LNCaP clone FGC (cell line): ENCODE data around the gene TPRG1L.

Source experiments
- DNase-seq: peaks from one replicate; pipeline ENCODE4 v3.0.0-alpha.2; 2011; ENCODE audit warnings: low read depth
- H3K4me3 ChIP-seq: 2 replicates; pipeline ENCODE4 v1.5.1; 2011; ENCODE audit warnings: mild to moderate bottlenecking, low read depth, low read length, control low read depth
- CTCF ChIP-seq: IDR thresholded peaks from 2 replicates; pipeline ENCODE4 v1.5.1; 2012; ENCODE audit warnings: mild to moderate bottlenecking; ENCODE audit not compliant: control insufficient read depth, insufficient read depth; ENCODE audit errors: extremely low read depth

The TPRG1L gene

DNA sequence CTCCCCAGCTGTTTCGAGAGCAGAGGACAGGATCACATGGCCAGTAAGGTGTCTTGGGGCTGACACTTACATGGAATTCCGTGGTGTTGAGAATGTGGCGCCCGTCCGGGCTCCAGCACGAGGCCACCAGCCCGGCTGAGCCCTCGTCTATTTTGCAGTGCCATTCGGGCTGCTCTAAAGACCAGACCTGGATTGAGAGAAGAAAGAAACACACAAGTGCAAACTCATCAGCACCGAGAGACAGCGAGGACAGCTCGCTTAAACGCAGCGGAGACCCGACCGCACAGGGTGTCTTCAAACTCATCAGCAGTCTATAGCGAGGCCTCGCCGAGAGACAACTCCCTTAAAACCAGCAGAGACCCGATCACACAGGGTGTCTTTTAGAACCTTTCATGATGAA, 21.8 kb downstream of the TPRG1L start:
- H3K4me3 ChIP-seq = no peak overlapping the region
- no peak for TF ChIP-seq CTCF
- no peak for DNase-seq

DNA sequence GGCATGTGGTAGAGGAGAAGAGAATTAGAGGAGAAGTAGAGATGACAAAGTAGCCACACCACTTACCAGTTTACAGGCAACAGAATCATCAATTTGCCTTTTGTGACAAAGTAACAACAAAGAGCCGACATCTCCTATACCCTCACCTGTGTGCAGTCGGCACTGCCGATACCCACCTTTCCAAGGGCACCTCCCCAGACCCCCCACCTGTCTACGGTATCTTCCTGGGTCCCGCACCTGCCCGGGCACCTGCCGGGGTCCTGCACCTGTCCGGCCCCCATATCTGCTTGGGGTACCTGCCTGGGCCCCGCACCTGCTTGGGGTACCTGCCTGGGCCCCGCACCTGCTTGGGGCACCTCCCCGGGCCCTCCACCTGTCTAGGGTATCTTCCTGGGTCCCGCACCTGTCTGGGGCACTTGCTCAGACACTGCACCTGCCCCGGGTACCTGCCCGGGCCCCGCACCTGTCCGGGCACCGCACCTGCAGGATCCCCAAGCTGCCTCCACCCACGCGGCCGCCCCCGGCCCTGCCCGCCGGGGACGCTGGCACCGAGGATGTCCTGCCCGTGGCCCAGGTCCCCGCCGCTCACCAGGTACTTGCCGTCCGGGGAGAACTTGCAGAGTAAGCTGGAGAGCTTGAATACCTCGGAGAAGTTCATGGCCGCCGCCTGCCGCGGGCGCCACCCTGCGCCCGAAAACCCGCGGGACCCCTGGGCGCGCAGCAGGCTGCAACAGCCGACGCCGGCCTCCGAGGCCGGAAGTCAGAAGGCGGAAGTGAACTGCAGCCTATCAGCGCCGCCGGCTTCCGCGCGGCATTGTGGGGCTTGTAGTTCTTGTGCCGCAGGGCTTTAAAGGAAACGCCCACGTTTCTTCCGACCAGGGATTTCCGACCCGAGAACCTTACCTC, 24.8 kb downstream of the TPRG1L start, which contains the start of gene WRAP73:
TSS of gene WRAP73 (minus strand) at position 762 of the 906 bp plus-strand sequence. CDS start at position 658, 104 bp downstream.
- DNase-seq = peak; percentile 64
- TF ChIP-seq CTCF = peak; percentile 26; the same call in 1 of the 2 replicates
- H3K4me3 ChIP-seq = peak within 1 kb of the TSS; percentile 78

GRCh38 chr1:3650248-3651025, 25.6 kb downstream of the TPRG1L start:
- no peak for DNase-seq
- no peak for TF ChIP-seq CTCF
- peak overlapping the region; percentile 78 for H3K4me3 ChIP-seq

DNA sequence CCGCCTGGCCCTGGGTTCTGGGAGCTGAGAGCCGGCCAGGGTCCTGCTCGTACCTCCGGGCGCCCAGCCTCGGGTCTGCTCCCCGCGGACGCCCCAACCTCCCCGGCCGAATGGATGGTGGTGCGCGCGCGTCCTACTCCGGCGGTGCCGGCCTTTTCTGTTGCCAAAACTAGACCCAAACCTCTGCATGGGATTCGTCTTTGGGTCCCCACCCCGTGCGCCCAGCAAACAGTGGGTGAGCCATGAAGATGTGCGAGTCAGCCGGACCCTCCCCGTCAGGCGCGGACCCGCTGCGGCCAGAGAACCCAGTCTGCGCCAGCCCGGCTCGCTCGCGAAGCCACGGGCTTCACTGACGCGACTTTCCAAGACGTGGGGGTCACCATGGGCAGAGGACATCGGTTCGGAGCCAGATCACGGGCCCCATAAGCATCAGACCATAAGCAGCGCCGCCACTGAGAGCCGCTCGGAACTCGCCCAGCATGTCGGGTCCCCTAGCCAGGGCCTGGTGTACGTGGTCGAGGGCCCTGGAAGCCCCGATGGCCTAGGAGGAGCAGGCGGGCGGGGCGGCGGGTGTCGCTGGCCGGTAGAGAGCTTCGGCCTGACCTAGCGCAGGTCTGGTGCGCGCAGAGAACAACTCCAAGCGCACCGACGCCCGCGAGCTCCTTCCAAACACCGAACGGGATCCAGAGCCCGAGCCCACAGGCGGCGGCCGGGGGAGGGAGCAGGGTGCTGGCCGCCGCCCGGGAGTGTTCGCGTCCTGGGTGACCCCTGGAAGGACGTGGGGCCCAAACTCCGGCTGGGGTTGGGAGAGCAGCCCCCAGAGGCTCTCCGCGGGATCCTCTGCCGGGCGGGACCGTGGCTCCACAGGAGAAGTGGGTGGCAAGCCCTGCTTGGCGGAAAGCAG, 26.5 kb downstream of the TPRG1L start:
- no peak for TF ChIP-seq CTCF
- DNase-seq = no peak
- H3K4me3 ChIP-seq = no peak overlapping the region

GRCh38 chr1:3651930-3652547, 27.2 kb downstream of the TPRG1L start, which contains the start of gene TP73:
TP73 (plus strand) TSS chr1:3652516; CDS start chr1:3682366, 29,850 bp downstream.
- DNase-seq = no peak
- TF ChIP-seq CTCF = no peak
- 0 out of 2 replicates have a peak within 1 kb of the TSS, but pooled peaks have one; percentile 21 for H3K4me3 ChIP-seq
